Peyer's patch (tissue), 4 donors: ENCODE data around the gene PIK3C3. TPM values are rescaled to one million over a fixed set of nuclear protein-coding genes. Genes with fewer than 3 reads are reported as not detected.
A peak's percentile ranks its signal among the peaks of the same experiment; 100 is the strongest.

Experiments
- DNase-seq, 3 donors: peaks; one replicate each; pipeline ENCODE4 v3.0.0-alpha.2; 2017 to 2019
- H3K27ac ChIP-seq, 4 donors: fragments of 200-600 bp; sonication (generic); one replicate each; pipeline ENCODE4 v1.5.1; 2016 to 2019
- H3K27me3 ChIP-seq, 2 donors: fragments of 200-600 bp; sonication (generic); one replicate each; pipeline ENCODE4 v1.5.1; 2019
- H3K36me3 ChIP-seq, 3 donors: fragments of 200-600 bp; sonication (generic); one replicate each; pipeline ENCODE4 v1.5.1; 2016 to 2019
- H3K4me1 ChIP-seq, 4 donors: fragments of 200-600 bp; sonication (generic); one replicate each; pipeline ENCODE4 v1.5.1; 2016 to 2019
- H3K4me3 ChIP-seq, 4 donors: fragments of 200-600 bp; sonication (generic); 1 replicate in 3 of 4; 2 replicates in 1 of 4; pipeline ENCODE4 v1.5.1; 2016 to 2019; ENCODE audit warnings: mild to moderate bottlenecking in 1 of 4
- H3K9me3 ChIP-seq, 4 donors: fragments of 200-600 bp; sonication (generic); one replicate each; pipeline ENCODE4 v1.5.1; 2016 to 2019; ENCODE audit warnings: mild to moderate bottlenecking in 1 of 4
- POLR2A ChIP-seq, 2 donors: fragments of 450-650 bp; IDR thresholded peaks; one replicate each; pipeline ENCODE4 v1.5.1; 2017; ENCODE audit warnings: antibody characterized with exemption in 2 of 2, mild to moderate bottlenecking in 2 of 2, moderate library complexity in 2 of 2
- total RNA-seq, 4 donors: library from RNA; depleted of rRNA; stranded (reverse); fragments of >200 nt; gene quantifications; one replicate each; pipeline ENCODE4 v1.1.0, GENCODE V29; 2016
- TF ChIP-seq, protein P1 (sequence below), 6 experiments: fragments of 450-650 bp in 4 of 6; fragments of 200-600 bp in 2 of 6; sonication (generic) in 1 of 6; IDR thresholded peaks; one replicate each; pipeline ENCODE4 v1.5.1; 2017 to 2019; ENCODE audit warnings: antibody characterized with exemption in 6 of 6, mild to moderate bottlenecking in 3 of 6, moderate library complexity in 1 of 6

The PIK3C3 gene
- total RNA-seq, 4 donors from 2014 or later: 33.3 to 59.4 (median 39.5) TPM

DNA sequence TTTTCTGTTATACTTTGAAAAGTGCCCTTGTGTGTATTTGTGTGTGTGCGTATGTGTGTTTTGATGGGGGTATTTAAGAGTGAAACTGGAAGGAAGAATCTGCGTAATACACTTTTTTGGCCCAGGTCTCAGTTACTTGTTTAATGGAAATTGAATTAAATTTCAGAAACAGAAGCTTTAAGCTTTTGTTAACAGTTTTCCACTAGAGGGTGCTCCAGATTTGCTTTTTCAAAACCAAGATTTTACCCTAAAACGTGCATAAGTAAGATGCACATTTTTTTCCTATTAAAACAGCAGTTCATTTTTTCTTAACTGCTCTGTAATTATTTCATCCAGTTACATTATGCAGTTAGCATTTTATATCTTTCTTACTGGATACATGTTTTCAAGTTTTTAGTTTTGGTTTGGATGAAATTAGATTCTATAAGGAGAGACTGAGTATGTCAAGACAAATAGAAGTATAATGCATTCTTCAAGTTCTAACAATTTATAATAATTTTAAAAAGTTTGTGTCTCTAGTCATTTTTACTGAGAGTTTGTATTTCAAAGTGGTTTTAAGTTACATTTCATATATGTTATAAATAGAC is 97.2 kb downstream of the PIK3C3 start:
- Histone ChIP-seq H3K9me3 (no peaks in the 10 kb centered on the region), H3K4me1 (no peaks in the 10 kb centered on the region), H3K36me3 (peaks cover 0 to 21% (median 0%) of the 10 kb centered on the region in 3 donors), H3K4me3 (no peak overlapping the region), H3K27ac (no peak overlapping the region), H3K27me3 (no peaks in the 10 kb centered on the region)
- no peak for DNase-seq
- TF ChIP-seq, protein P1, sequence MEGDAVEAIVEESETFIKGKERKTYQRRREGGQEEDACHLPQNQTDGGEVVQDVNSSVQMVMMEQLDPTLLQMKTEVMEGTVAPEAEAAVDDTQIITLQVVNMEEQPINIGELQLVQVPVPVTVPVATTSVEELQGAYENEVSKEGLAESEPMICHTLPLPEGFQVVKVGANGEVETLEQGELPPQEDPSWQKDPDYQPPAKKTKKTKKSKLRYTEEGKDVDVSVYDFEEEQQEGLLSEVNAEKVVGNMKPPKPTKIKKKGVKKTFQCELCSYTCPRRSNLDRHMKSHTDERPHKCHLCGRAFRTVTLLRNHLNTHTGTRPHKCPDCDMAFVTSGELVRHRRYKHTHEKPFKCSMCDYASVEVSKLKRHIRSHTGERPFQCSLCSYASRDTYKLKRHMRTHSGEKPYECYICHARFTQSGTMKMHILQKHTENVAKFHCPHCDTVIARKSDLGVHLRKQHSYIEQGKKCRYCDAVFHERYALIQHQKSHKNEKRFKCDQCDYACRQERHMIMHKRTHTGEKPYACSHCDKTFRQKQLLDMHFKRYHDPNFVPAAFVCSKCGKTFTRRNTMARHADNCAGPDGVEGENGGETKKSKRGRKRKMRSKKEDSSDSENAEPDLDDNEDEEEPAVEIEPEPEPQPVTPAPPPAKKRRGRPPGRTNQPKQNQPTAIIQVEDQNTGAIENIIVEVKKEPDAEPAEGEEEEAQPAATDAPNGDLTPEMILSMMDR (IDR thresholded peaks at IDR 0.05): peak in 1 of 6 experiments; percentile 24
- TF ChIP-seq POLR2A (IDR thresholded peaks at IDR 0.05): no peak

DNA sequence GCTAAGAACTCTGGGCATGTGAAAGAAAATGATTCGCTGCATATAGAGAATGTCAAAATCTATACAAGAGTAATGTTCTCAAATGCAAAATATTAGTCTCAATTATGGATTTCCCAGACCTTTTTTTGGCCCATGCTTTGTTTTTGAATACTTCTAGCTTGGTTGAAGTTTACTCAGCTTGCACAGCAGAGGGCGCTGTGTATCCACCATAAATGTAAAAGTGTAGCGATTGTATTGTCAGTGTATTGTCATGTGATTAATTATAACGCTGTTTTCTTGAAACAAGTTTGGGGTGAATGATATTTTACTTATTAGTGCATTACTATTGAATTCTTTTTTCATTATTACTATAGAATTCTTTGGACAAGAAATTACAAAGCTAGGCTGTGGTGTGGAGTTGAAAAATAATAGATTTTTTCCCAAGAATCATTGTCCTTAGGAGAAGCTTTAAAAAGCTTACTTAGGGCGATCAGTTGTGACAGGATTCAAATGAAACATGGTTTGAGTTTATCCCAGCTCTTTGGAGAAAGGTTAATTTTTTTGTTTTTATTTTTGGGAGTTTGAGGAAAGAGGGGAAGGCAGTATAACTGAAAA is 98.3 kb downstream of the PIK3C3 start:
- Histone ChIP-seq H3K9me3 (no peaks in the 10 kb centered on the region), H3K27ac (no peak overlapping the region), H3K4me3 (no peak overlapping the region), H3K27me3 (no peaks in the 10 kb centered on the region), H3K36me3 (peaks cover 0 to 28% (median 0%) of the 10 kb centered on the region in 3 donors), H3K4me1 (no peaks in the 10 kb centered on the region)
- peak; percentile 24 to 78 (median 57) for DNase-seq
- no peak for TF ChIP-seq POLR2A (IDR thresholded peaks at IDR 0.05)
- TF ChIP-seq, protein P1 (IDR thresholded peaks at IDR 0.05): peak; percentile 27 to 86 (median 76)

DNA sequence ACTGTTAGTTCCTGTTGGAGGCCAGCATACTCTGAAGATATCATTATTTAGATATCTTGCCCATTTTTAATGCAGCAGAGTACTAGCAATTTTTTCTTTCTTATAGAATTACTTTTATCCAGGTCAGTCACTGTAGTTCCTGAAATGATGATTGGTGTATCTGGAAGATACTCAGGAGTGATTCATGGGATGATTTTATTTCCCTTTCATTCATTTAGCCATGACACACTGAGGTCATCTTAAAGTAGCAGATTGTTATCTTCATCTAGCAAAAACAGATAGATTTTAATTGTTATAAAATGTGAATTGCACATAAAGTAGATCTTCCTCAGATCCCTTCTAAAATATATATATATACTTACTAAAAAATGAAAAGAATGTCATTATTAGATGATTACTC is 109.1 kb downstream of the PIK3C3 start:
- TF ChIP-seq, protein P1 (IDR thresholded peaks at IDR 0.05): no peak
- TF ChIP-seq POLR2A (IDR thresholded peaks at IDR 0.05): no peak
- no peaks in the 10 kb centered on the region for H3K27me3 ChIP-seq
- no peak overlapping the region for H3K4me3 ChIP-seq
- H3K36me3 ChIP-seq: peaks cover 0 to 42% (median 0%) of the 10 kb centered on the region in 3 donors
- no peak for DNase-seq
- no peak overlapping the region for H3K27ac ChIP-seq
- H3K9me3 ChIP-seq: no peaks in the 10 kb centered on the region
- H3K4me1 ChIP-seq: no peaks in the 10 kb centered on the region

DNA sequence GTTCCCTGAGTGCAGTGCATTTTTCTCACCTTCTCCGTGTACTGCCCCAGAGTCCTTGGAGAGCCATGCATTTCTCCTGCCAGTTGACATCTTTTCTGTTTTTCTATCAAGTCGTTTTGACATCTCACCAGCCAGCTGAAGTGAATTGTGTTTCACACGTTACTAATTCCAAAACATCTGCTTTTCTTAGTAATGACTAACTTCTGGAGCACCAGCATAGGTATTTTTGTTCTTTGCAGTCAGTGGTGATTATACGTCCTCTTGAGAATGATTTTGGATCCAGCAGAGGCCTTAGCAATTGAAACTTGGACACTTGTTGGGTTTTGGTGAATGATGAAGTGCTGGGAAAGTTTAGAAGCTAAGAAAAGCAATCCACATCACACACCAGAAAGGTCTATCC is 112.5 kb downstream of the PIK3C3 start:
- DNase-seq: no peak
- Histone ChIP-seq H3K4me3 (no peak overlapping the region), H3K36me3 (peaks cover 0 to 58% (median 0%) of the 10 kb centered on the region in 3 donors), H3K4me1 (no peaks in the 10 kb centered on the region), H3K9me3 (no peaks in the 10 kb centered on the region), H3K27ac (no peak overlapping the region), H3K27me3 (no peaks in the 10 kb centered on the region)
- no peak for TF ChIP-seq POLR2A (IDR thresholded peaks at IDR 0.05)
- TF ChIP-seq, protein P1 (IDR thresholded peaks at IDR 0.05): no peak

DNA sequence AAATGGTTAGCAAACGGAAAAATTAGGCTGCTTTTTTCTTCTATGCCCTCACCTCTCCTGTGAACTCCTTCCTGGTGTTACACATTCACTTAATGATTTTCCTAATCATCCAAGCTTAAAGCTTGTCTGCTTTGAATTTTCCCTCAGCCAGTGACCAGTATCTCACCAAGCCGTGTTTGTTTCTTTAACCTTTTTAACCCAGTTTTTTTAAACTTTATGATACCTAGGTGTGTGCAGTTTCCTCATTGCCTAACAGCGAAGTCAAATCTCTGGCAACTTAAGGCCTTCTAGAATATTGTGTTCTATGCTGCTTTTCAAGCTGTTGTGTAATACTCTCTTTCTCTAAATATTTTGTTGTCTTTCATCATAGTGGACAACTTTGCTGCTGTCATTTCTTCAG is 113.0 kb downstream of the PIK3C3 start:
- Histone ChIP-seq H3K4me3 (no peak overlapping the region), H3K9me3 (no peaks in the 10 kb centered on the region), H3K36me3 (peaks cover 0 to 62% (median 0%) of the 10 kb centered on the region in 3 donors), H3K27me3 (no peaks in the 10 kb centered on the region), H3K27ac (no peak overlapping the region), H3K4me1 (no peaks in the 10 kb centered on the region)
- DNase-seq: no peak
- TF ChIP-seq, protein P1 (IDR thresholded peaks at IDR 0.05): no peak
- TF ChIP-seq POLR2A (IDR thresholded peaks at IDR 0.05): no peak
